ENCODE results near the gene THSD7B.

THSD7B gene

GRCh38 chr2:137237055-137237454 is 471.7 kb downstream of the THSD7B start:
- H3K27me3 ChIP-seq (ENCODE audit: control insufficient read depth in 5 of 5, insufficient read depth in 4 of 5, low read length in 5 of 5) = no peaks in the 10 kb centered on the region
- H3K9ac ChIP-seq (ENCODE audit: low read length in 5 of 5) = no peak overlapping the region
- no peak overlapping the region for H3K27ac ChIP-seq (ENCODE audit: low read depth, low read length)
- no peaks in the 10 kb centered on the region for H3K9me3 ChIP-seq (ENCODE audit: control insufficient read depth in 5 of 5, low read length in 5 of 5)
- no peak overlapping the region for H3K4me3 ChIP-seq (ENCODE audit: low read depth in 1 of 5, low read length in 5 of 5)
- H3K36me3 ChIP-seq (ENCODE audit: control insufficient read depth in 5 of 5, insufficient read depth in 5 of 5, low read length in 5 of 5) = peaks cover 0 to 6% (median 0%) of the 10 kb centered on the region in 5 donors
- peaks cover 0 to 7% (median 3%) of the 10 kb centered on the region in 5 donors for H3K4me1 ChIP-seq (ENCODE audit: control insufficient read depth in 5 of 5, insufficient read depth in 5 of 5, low read length in 5 of 5)

- Histone ChIP-seq H3K27ac (ENCODE audit: low read depth, low read length) (no peak overlapping the region), H3K9me3 (ENCODE audit: control insufficient read depth in 5 of 5, low read length in 5 of 5) (no peaks in the 10 kb centered on the region), H3K36me3 (ENCODE audit: control insufficient read depth in 5 of 5, insufficient read depth in 5 of 5, low read length in 5 of 5) (peaks cover 0 to 5% (median 3%) of the 10 kb centered on the region in 5 donors), H3K4me3 (ENCODE audit: low read depth in 1 of 5, low read length in 5 of 5) (no peak overlapping the region), H3K27me3 (ENCODE audit: control insufficient read depth in 5 of 5, insufficient read depth in 4 of 5, low read length in 5 of 5) (no peaks in the 10 kb centered on the region), H3K4me1 (ENCODE audit: control insufficient read depth in 5 of 5, insufficient read depth in 5 of 5, low read length in 5 of 5) (peaks cover 0 to 7% (median 3%) of the 10 kb centered on the region in 5 donors), H3K9ac (ENCODE audit: low read length in 5 of 5) (no peak overlapping the region)
These were observed 472.7 kb downstream of the THSD7B start for GRCh38 chr2:137238065-137238464.

GRCh38 chr2:137249463-137250130 is 484.3 kb downstream of the THSD7B start:
- Histone ChIP-seq H3K4me1 (ENCODE audit: control insufficient read depth in 5 of 5, insufficient read depth in 5 of 5, low read length in 5 of 5) (no peaks in the 10 kb centered on the region), H3K27me3 (ENCODE audit: control insufficient read depth in 5 of 5, insufficient read depth in 4 of 5, low read length in 5 of 5) (no peaks in the 10 kb centered on the region), H3K9ac (ENCODE audit: low read length in 5 of 5) (no peak overlapping the region), H3K27ac (ENCODE audit: low read depth, low read length) (no peak overlapping the region), H3K4me3 (ENCODE audit: low read depth in 1 of 5, low read length in 5 of 5) (no peak overlapping the region), H3K36me3 (ENCODE audit: control insufficient read depth in 5 of 5, insufficient read depth in 5 of 5, low read length in 5 of 5) (no peaks in the 10 kb centered on the region), H3K9me3 (ENCODE audit: control insufficient read depth in 5 of 5, low read length in 5 of 5) (no peaks in the 10 kb centered on the region)

- Histone ChIP-seq H3K4me3 (ENCODE audit: low read depth in 1 of 5, low read length in 5 of 5) (no peak overlapping the region), H3K9ac (ENCODE audit: low read length in 5 of 5) (no peak overlapping the region), H3K27ac (ENCODE audit: low read depth, low read length) (no peak overlapping the region), H3K27me3 (ENCODE audit: control insufficient read depth in 5 of 5, insufficient read depth in 4 of 5, low read length in 5 of 5) (no peaks in the 10 kb centered on the region), H3K4me1 (ENCODE audit: control insufficient read depth in 5 of 5, insufficient read depth in 5 of 5, low read length in 5 of 5) (no peaks in the 10 kb centered on the region), H3K9me3 (ENCODE audit: control insufficient read depth in 5 of 5, low read length in 5 of 5) (no peaks in the 10 kb centered on the region), H3K36me3 (ENCODE audit: control insufficient read depth in 5 of 5, insufficient read depth in 5 of 5, low read length in 5 of 5) (no peaks in the 10 kb centered on the region)
These were observed 485.1 kb downstream of the THSD7B start for GRCh38 chr2:137250401-137250800.

- no peaks in the 10 kb centered on the region for H3K9me3 ChIP-seq (ENCODE audit: control insufficient read depth in 5 of 5, low read length in 5 of 5)
- no peak overlapping the region for H3K27ac ChIP-seq (ENCODE audit: low read depth, low read length)
- H3K36me3 ChIP-seq (ENCODE audit: control insufficient read depth in 5 of 5, insufficient read depth in 5 of 5, low read length in 5 of 5) = no peaks in the 10 kb centered on the region
- H3K9ac ChIP-seq (ENCODE audit: low read length in 5 of 5) = no peak overlapping the region
- no peak overlapping the region for H3K4me3 ChIP-seq (ENCODE audit: low read depth in 1 of 5, low read length in 5 of 5)
- no peaks in the 10 kb centered on the region for H3K4me1 ChIP-seq (ENCODE audit: control insufficient read depth in 5 of 5, insufficient read depth in 5 of 5, low read length in 5 of 5)
- no peaks in the 10 kb centered on the region for H3K27me3 ChIP-seq (ENCODE audit: control insufficient read depth in 5 of 5, insufficient read depth in 4 of 5, low read length in 5 of 5)
These were observed 485.7 kb downstream of the THSD7B start for GRCh38 chr2:137251045-137251444.

- no peaks in the 10 kb centered on the region for H3K36me3 ChIP-seq (ENCODE audit: control insufficient read depth in 5 of 5, insufficient read depth in 5 of 5, low read length in 5 of 5)
- H3K9ac ChIP-seq (ENCODE audit: low read length in 5 of 5) = no peak overlapping the region
- H3K27ac ChIP-seq (ENCODE audit: low read depth, low read length) = no peak overlapping the region
- H3K4me3 ChIP-seq (ENCODE audit: low read depth in 1 of 5, low read length in 5 of 5) = no peak overlapping the region
- no peaks in the 10 kb centered on the region for H3K9me3 ChIP-seq (ENCODE audit: control insufficient read depth in 5 of 5, low read length in 5 of 5)
- no peaks in the 10 kb centered on the region for H3K4me1 ChIP-seq (ENCODE audit: control insufficient read depth in 5 of 5, insufficient read depth in 5 of 5, low read length in 5 of 5)
- H3K27me3 ChIP-seq (ENCODE audit: control insufficient read depth in 5 of 5, insufficient read depth in 4 of 5, low read length in 5 of 5) = no peaks in the 10 kb centered on the region
These were observed 487.6 kb downstream of the THSD7B start for GRCh38 chr2:137252934-137253333.

GRCh38 chr2:137254052-137254451 is 488.7 kb downstream of the THSD7B start:
- no peak overlapping the region for H3K4me3 ChIP-seq (ENCODE audit: low read depth in 1 of 5, low read length in 5 of 5)
- no peaks in the 10 kb centered on the region for H3K36me3 ChIP-seq (ENCODE audit: control insufficient read depth in 5 of 5, insufficient read depth in 5 of 5, low read length in 5 of 5)
- H3K27ac ChIP-seq (ENCODE audit: low read depth, low read length) = no peak overlapping the region
- H3K4me1 ChIP-seq (ENCODE audit: control insufficient read depth in 5 of 5, insufficient read depth in 5 of 5, low read length in 5 of 5) = peaks cover 0 to 4% (median 0%) of the 10 kb centered on the region in 5 donors
- H3K27me3 ChIP-seq (ENCODE audit: control insufficient read depth in 5 of 5, insufficient read depth in 4 of 5, low read length in 5 of 5) = no peaks in the 10 kb centered on the region
- no peaks in the 10 kb centered on the region for H3K9me3 ChIP-seq (ENCODE audit: control insufficient read depth in 5 of 5, low read length in 5 of 5)
- no peak overlapping the region for H3K9ac ChIP-seq (ENCODE audit: low read length in 5 of 5)

DNA sequence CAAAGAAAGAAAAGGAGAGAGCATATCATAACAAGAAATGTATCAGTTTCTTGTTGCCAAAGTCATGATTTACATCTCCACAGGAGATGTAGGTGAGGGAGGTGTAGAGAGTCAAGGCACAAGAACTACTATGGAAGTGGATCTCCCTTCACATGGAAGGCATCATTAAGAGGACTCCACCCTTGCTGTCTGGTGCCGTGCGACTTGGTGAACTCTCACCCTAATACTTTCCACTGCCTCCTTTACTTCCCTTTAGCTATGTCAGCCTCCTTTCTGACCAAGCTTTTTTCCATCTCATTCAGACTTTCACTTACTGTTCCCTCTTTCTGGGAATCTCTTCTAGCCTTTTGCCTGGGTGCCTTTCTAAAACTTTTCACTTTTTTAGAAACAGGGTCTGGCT is 490.0 kb downstream of the THSD7B start:
- H3K27me3 ChIP-seq (ENCODE audit: control insufficient read depth in 5 of 5, insufficient read depth in 4 of 5, low read length in 5 of 5) = no peaks in the 10 kb centered on the region
- no peaks in the 10 kb centered on the region for H3K9me3 ChIP-seq (ENCODE audit: control insufficient read depth in 5 of 5, low read length in 5 of 5)
- H3K4me1 ChIP-seq (ENCODE audit: control insufficient read depth in 5 of 5, insufficient read depth in 5 of 5, low read length in 5 of 5) = peaks cover 0 to 4% (median 0%) of the 10 kb centered on the region in 5 donors
- H3K9ac ChIP-seq (ENCODE audit: low read length in 5 of 5) = no peak overlapping the region
- H3K27ac ChIP-seq (ENCODE audit: low read depth, low read length) = no peak overlapping the region
- no peaks in the 10 kb centered on the region for H3K36me3 ChIP-seq (ENCODE audit: control insufficient read depth in 5 of 5, insufficient read depth in 5 of 5, low read length in 5 of 5)
- H3K4me3 ChIP-seq (ENCODE audit: low read depth in 1 of 5, low read length in 5 of 5) = no peak overlapping the region

DNA sequence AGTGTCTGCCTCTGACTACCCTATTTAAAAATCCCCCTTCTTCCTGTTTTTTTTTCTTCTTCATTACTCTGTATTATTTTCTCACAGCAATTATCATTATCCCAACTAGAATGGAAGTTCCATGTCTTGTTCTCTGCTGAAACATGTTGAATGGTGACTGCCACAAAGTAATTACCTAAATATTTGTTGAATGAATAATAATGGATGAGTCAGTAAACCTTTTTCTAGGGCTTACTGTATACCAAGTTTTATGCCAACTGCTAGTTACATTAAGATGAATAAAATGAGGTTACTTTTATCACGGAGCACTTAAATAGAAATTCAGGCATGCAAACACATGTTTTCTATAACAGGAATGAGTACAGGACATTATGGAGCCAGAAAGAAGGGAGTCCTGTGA is 490.6 kb downstream of the THSD7B start:
- Histone ChIP-seq H3K4me3 (ENCODE audit: low read depth in 1 of 5, low read length in 5 of 5) (no peak overlapping the region), H3K36me3 (ENCODE audit: control insufficient read depth in 5 of 5, insufficient read depth in 5 of 5, low read length in 5 of 5) (no peaks in the 10 kb centered on the region), H3K27ac (ENCODE audit: low read depth, low read length) (no peak overlapping the region), H3K9me3 (ENCODE audit: control insufficient read depth in 5 of 5, low read length in 5 of 5) (no peaks in the 10 kb centered on the region), H3K4me1 (ENCODE audit: control insufficient read depth in 5 of 5, insufficient read depth in 5 of 5, low read length in 5 of 5) (peaks cover 0 to 4% (median 0%) of the 10 kb centered on the region in 5 donors), H3K9ac (ENCODE audit: low read length in 5 of 5) (no peak overlapping the region), H3K27me3 (ENCODE audit: control insufficient read depth in 5 of 5, insufficient read depth in 4 of 5, low read length in 5 of 5) (no peaks in the 10 kb centered on the region)

DNA sequence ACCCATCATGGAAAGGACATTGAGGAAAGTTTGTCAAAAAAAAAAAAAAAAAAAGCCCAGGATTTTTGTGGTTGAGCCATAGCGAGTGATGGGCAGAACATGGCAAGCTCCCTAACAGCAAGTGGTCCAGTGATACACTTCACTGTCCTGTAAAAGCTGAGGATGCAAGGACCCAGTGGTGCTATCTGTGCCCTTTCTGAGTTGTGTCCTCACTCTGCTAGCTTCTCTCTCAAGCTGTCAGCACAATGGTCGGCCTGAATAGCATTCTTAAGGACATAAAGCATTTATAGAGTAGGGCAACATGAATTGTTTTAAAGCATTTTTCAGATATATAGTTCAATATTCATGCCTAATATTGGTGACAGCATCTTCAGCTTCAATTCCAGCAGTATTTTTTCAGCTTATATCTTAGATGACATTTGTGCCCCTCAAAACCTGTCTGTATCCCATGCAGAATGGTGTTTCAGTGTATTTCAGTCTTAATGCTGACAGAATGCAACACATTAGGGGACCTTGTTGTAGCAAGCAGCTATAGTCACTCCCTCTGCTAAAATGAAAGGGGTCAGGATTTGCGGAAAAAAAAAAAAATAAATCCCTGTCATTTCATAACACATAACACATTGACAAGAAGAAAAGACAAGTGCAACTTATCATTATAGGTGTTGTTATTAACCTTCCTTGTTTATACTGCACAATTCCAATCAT is 496.7 kb downstream of the THSD7B start:
- Histone ChIP-seq H3K4me1 (ENCODE audit: control insufficient read depth in 5 of 5, insufficient read depth in 5 of 5, low read length in 5 of 5) (peaks cover 0 to 4% (median 0%) of the 10 kb centered on the region in 5 donors), H3K9me3 (ENCODE audit: control insufficient read depth in 5 of 5, low read length in 5 of 5) (no peaks in the 10 kb centered on the region), H3K27me3 (ENCODE audit: control insufficient read depth in 5 of 5, insufficient read depth in 4 of 5, low read length in 5 of 5) (no peaks in the 10 kb centered on the region), H3K4me3 (ENCODE audit: low read depth in 1 of 5, low read length in 5 of 5) (no peak overlapping the region), H3K27ac (ENCODE audit: low read depth, low read length) (no peak overlapping the region), H3K9ac (ENCODE audit: low read length in 5 of 5) (no peak overlapping the region), H3K36me3 (ENCODE audit: control insufficient read depth in 5 of 5, insufficient read depth in 5 of 5, low read length in 5 of 5) (no peaks in the 10 kb centered on the region)
